Fibroblast of skin of back (primary cell): Measurements from ENCODE around the gene ANO3.
A peak's percentile ranks its signal among the peaks of the same experiment; 100 is the strongest.

Experiments
- DNase-seq: peaks from one replicate; pipeline ENCODE4 v3.0.0-alpha.2; 2013

The ANO3 gene

DNA sequence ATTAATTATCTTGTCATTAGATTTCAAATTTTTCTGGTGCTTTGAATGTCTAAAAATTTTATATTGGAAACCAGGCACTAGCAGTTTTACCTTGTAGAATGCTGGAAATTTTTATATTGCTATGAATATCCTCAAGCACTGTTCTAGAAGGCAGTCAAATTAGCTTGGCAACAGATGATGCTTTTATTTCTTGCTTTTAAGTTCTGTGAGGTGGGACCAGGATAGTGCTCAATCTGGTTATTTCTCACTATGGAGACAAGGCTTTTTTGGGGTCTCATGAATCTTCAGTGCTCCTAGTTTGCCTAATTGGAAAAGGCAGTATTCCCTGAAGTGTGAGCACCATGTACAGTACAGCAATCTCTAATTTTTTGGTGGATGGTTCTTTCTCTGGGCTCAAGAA lies 27.1 kb downstream of the ANO3 start:
- no peak for DNase-seq

- no peak for DNase-seq
These were observed 33.4 kb downstream of the ANO3 start for GRCh38 chr11:26365284-26365683.

GRCh38 chr11:26377619-26378018 lies 45.7 kb downstream of the ANO3 start:
- no peak for DNase-seq

DNA sequence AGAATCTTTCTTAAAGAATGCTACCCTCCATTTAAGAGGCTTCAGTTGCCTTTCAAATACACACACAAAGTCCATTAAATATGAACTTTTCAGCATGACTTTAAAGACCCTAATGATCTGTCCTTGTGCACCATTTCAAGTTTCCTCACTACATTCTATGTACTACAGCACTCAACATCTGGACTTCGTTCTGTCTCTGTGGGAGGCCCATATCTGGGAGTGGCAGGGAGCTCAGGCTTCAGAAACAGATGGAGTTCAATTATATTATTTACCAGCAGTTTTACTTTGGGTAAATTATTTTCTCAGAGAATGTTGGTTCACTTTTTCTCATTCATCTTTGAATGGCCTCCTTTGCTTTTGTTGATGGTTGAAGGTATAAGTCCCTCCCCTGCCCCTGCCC lies 67.4 kb downstream of the ANO3 start:
- no peak for DNase-seq

DNA sequence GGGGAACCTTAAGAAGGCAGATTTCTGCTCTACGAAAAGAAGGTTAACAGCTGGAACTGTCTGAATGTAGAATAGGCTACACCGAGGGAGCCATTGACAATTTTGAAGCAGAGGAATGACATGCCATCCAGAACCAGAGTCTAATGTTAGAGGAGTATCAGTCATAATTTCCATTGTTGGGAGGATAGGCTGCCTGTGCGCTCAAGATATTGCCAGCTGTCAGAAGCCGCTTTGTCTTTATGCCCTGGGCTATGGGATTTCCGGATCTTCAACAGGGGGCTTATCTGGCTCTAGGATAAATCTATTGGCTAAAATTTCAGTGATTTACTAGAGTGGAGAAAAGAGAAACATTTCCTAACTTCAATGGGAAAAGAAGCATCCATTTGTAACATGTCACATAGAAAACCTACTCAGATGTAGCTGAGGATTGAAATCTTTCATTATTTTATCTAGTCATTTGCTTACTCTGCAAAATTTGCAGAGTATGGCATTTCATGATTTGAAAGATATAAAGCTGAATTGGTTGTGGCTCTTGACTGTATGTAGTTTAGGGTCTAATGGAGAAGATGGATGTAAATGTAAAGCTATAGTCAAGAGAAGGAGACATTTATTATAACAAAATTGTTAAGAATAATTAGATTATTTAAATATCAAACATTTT lies 78.9 kb downstream of the ANO3 start:
- no peak for DNase-seq

DNA sequence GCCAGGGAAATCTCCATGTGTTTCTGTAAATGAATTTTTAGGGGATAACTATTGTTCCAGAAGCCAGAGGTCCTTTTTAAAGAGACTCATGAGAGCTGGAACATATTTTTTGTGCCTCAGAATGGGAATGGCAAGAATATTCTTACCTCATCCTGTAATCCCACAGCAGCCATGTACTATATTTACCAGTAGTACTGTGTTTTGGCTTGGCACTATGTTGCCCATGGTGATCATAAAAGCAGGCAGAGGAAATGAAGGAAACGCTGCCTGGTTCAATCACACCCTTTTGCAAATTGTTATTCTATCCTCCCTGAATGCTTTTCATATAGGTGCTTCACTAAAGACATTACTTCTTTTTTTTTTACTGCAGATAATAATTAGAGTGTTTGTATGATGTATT lies 81.0 kb downstream of the ANO3 start:
- no peak for DNase-seq

- no peak for DNase-seq
These were observed 86.5 kb downstream of the ANO3 start for GRCh38 chr11:26418386-26418912.

DNA sequence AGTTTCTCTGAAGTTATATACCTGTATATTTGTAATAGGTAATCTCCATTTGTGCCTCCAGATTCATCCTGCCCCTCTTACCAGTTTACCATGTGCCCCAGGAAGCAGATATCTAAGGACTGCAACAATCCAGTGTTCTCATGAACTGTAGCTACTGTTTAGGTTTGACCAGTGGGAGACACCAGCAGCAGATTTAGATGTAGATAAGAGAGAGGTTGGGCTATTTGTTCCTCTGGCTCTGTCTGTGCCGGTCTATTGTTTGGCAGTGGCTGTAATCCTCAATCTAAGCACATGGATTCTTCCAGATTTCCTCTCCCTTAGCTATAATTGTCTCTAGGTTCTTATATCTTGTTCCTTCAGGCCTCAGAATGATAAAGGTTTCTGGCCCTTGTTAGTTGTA lies 88.4 kb downstream of the ANO3 start:
- DNase-seq = no peak

GRCh38 chr11:26424255-26424654 lies 92.3 kb downstream of the ANO3 start:
- DNase-seq = no peak

DNA sequence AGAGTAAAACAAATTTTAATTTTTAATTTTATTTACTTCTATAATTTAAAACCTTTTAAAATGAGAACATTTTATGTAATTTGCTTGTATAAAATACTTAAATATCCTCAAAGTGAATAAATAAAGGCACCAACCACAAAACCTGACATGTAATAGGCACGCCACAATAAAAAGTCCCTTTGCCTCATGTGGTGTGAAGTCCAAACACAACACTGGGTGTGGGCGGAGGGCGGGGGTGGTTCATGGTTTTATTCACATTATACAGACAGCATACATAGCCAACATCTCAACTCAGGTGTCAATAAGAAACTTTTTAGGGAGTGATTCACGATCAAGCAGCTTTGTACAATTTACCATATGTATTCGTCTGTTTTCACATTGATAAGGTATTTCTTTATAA lies 107.9 kb downstream of the ANO3 start:
- no peak for DNase-seq

DNA sequence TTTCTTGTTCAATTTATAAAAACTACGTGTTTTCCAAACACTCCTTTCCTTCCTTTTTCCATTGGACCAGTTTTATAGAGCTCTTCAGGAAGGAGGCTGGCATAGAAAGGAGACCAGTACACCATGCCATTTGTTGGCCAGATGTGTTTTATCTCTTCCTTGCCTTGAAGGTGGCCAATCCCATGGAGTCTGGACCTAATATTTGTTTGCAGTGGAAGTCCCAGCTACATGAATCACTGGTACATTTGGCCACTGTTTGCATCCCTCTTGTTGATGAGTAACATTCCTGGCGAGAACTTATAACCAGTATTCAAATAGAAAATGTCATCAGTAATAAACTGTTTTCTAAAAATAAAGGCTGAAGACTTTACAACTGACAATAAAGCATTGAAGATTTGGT lies 110.2 kb downstream of the ANO3 start:
- DNase-seq = peak; percentile 28

- no peak for DNase-seq
These were observed 111.7 kb downstream of the ANO3 start for GRCh38 chr11:26443617-26444016.

DNA sequence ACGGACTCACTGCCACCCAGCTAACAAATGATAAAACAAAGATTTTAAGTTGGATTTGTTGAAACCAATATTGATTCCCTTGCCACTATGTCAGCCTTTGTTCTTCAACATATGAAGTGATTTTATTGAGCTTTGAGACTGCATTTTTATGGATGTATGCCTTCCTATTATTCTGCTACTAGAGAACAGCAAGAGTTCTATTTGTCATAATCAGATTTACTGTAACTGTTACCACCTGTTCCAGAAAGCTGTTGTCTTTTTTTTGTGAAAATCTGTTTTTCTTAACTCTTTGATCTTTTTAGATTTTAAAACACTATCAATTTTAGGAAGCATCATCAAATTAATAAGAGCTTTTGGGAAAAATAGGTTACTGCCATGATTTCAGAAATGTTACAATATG lies 125.7 kb downstream of the ANO3 start:
- no peak for DNase-seq

DNA sequence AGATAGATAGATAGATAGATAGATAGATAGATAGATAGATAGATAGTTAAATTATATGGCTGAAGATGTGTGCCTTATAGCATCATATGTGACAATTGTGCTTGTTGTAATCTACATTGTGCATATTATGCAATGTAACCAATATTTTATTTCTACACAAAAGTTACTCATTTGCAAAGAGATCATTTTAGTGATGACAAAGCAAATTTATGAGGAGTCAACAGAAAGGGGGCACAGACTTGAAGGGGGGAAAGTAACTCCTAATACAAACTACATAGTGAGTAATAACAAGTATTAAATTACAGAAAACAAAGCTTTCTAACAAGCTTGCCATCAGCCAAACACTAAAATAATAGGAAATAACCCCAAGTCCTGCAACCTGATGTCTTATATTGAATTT lies 133.3 kb downstream of the ANO3 start:
- no peak for DNase-seq

- DNase-seq = no peak
These were observed 135.6 kb downstream of the ANO3 start for GRCh38 chr11:26467506-26467905.

- no peak for DNase-seq
These were observed 139.1 kb downstream of the ANO3 start for GRCh38 chr11:26470992-26471391.

DNA sequence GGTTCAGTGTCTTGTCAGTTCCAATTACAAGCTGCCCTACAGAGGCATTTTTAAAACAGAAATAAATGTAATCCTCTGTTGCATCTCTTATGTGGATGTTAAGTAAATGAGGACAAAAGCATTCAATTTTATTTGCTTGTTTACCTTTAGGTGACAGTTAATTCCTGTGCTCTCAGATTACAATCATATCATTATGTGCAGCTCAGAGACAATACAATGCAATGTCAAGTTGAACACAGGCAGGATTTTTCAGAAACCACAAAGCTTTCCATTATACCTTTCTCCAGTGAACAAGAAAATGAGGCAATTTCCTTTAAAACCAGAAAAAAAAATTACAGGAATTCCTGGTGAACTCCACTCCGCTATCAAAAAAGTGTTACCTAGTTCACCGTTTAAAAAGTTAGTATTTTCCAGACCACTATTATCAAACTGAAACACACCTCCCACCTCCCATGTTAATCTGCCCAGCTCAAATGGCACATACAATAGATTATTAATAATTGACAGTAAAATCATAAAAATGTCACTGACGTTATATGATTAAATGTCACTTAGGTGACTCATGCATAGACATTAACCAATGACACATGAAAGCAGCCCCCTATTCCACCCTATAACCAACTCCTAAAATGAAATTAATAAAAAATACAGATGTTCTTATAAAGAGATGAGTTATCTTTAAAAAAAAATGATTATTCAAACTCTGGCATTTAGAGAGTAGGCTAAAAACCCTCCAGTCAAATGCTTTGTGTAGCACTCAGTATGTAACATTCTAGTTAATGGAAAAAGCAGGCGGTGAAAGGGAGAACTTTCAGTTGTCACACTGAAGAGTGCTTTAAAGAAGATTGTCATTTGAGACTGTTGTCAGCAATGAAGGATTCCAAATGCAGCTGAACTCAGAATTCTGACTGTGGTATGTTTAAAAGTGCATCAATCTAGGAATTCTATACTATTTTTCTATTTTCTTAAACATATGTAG lies 141.6 kb downstream of the ANO3 start:
- DNase-seq = no peak

DNA sequence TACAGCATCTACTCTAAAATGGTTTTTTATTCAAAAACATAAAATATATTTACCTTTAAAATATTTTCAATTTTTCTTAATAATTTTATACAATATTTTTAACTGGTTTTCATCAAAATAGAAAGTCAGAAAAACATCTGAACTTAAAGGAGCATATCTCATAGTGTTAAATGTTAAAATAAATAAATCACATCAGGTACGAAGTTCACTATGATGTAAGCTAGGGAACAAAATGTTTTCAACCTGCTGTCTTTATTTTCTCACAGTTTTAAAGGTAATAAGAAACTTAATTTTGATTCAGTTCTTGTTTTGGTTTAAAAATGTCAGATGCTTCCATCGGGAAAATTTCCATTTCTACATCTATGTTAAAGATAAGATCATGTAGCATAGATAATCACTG lies 142.5 kb downstream of the ANO3 start:
- no peak for DNase-seq

- no peak for DNase-seq
These were observed 145.5 kb downstream of the ANO3 start for GRCh38 chr11:26477396-26477795.

DNA sequence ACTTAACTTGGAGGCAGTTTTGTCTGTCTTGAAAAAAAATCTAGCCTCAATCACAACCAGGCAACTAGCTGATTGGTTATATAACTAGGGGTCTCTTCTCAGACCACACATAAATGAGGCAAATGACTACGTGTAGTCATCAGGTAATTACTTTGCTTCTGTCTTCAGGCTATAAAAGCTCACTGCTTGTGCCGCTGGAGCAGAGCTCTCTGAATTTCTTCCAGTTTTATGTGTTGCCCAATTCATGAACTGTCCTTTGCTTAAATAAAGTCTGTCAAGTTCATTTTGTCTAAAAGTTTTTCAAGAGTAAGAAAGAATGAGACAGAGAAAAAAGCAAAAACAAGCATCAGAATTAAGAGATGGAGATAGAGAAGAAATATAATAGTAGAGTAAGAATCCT lies 146.8 kb downstream of the ANO3 start:
- no peak for DNase-seq

GRCh38 chr11:26480041-26480440 lies 148.1 kb downstream of the ANO3 start:
- DNase-seq = no peak

GRCh38 chr11:26483108-26483507 lies 151.2 kb downstream of the ANO3 start:
- DNase-seq = peak; percentile 59

GRCh38 chr11:26490546-26490945 lies 158.6 kb downstream of the ANO3 start:
- DNase-seq = no peak

- DNase-seq = no peak
These were observed 161.7 kb downstream of the ANO3 start for GRCh38 chr11:26493616-26494015.
